Transverse colon (tissue), 4 donors: Measurements from ENCODE around the gene GOLGA6L6. TPM values are rescaled to one million over a fixed set of nuclear protein-coding genes. Genes with fewer than 3 reads are reported as not detected.
"Not testable (repeated sequence)": the region's sequence is repeated elsewhere in the genome, so short reads cannot be mapped to it uniquely, and the experiment has no call there.

ENCODE experiments used
- DNase-seq: peaks from one replicate; pipeline ENCODE4 v3.0.0-alpha.2; 2019
- H3K27ac ChIP-seq, 4 donors: fragments of 200-600 bp; sonication (generic); 2 replicates each; pipeline ENCODE4 v1.5.1; 2016 to 2018; ENCODE audit warnings: inconsistent platforms in 4 of 4
- H3K27me3 ChIP-seq: fragments of 200-600 bp; sonication (generic); 2 replicates; pipeline ENCODE4 v1.5.1; 2017; ENCODE audit warnings: inconsistent platforms
- H3K36me3 ChIP-seq, 4 donors: fragments of 200-600 bp; sonication (generic); 2 replicates each; pipeline ENCODE4 v1.5.1; 2017 to 2019; ENCODE audit warnings: inconsistent platforms in 4 of 4
- H3K4me1 ChIP-seq, 4 donors: fragments of 200-600 bp; sonication (generic); 2 replicates each; pipeline ENCODE4 v1.5.1; 2017 to 2020; ENCODE audit warnings: inconsistent platforms in 4 of 4
- H3K4me3 ChIP-seq, 4 donors: fragments of 200-600 bp; sonication (generic); 1 replicate in 1 of 4; 2 replicates in 3 of 4; pipeline versions ENCODE4 v1.5.1 to v1.6.1; 2017 to 2019; ENCODE audit warnings: inconsistent platforms in 4 of 4
- H3K9me3 ChIP-seq, 2 donors: fragments of 200-600 bp; sonication (generic); 2 replicates each; pipeline ENCODE4 v1.5.1; 2017 to 2019; ENCODE audit warnings: inconsistent platforms in 2 of 2
- WGBS, 2 donors: methylation state at CpG; one replicate each; pipeline ENCODE4 v1.1.5; 2018; ENCODE audit warnings: low coverage in 1 of 2; 5-methylcytosine and 5-hydroxymethylcytosine counted together
- in situ Hi-C, 4 donors: fragments of 200-750 bp; cut with MboI; loops; one replicate each; pipeline versions ENCODE4 v1.15.0 to v1.15.1; 2017; ENCODE audit warnings: low sequenced_read_pairs in 3 of 4, low pct_ligation_motif_present in 1 of 4, low pct_unique_long_range_greater_than_20kb in 1 of 4
- intact Hi-C: fragments of 100-400 bp; cut with DNase I; formaldehyde crosslinking; loops from one replicate; pipeline ENCODE4 v1.15.1; 2023; ENCODE audit warnings: low total_unique reads
- total RNA-seq, 4 donors: library from RNA; depleted of rRNA; stranded (reverse); fragments of >200 nt; gene quantifications; one replicate each; pipeline ENCODE4 v1.1.0, GENCODE V29; 2016

Gene GOLGA6L6, protein sequence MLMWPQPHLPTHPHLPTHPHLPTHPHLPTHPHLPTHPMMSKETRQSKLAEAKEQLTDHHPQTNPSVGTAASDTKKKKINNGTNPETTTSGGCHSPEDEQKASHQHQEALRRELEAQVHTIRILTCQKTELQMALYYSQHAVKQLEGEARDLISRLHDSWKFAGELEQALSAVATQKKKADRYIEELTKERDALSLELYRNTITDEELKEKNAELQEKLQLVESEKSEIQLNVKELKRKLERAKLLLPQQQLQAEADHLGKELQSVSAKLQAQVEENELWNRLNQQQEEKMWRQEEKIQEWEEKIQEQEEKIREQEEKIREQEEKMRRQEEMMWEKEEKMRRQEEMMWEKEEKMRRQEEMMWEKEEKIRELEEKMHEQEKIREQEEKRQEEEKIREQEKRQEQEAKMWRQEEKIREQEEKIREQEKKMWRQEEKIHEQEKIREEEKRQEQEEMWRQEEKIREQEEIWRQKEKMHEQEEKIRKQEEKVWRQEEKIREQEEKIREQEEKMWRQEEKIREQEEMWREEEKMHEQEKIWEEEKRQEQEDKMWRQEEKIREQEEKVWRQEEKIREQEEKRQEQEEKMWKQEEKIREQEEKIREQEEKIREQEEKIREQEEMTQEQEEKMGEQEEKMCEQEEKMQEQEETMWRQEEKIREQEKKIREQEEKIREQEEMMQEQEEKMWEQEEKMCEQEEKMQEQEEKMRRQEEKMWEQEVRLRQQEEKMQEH
- total RNA-seq: not detected

DNA sequence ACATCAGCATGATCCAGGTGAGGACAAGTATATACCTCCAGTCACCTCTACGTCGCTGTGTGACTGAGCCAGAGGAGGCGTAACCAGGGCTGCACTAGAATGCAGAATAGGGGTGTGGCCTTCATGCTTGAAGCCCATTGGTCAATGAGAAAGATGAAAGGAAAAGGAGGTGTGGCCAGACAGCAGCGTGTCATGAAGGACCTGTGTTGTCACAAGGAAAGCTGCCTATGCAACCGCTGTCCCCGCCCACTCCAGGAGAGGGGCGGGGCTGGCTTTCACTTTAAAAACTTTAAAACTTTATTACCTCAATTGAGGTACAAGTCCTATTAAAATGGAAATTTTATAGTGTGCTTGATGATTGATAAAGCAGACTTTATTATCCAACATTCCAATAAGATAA, at the start of gene GOLGA6L6:
Gene GOLGA6L6 (minus strand): TSS at position 101 of the 400 bp plus-strand sequence. CDS start 91 bp downstream, at position 10.
- H3K9me3 ChIP-seq, H3K4me1 ChIP-seq, H3K27me3 ChIP-seq, H3K27ac ChIP-seq, DNase-seq, intact Hi-C loops, H3K36me3 ChIP-seq, H3K4me3 ChIP-seq, in situ Hi-C loops: not testable (repeated sequence)
- WGBS, 2 donors: 85% methylated on average over 4 of the region's 7 CpGs; no CpG with 5 or more reads in 1 of the 2 donors

DNA sequence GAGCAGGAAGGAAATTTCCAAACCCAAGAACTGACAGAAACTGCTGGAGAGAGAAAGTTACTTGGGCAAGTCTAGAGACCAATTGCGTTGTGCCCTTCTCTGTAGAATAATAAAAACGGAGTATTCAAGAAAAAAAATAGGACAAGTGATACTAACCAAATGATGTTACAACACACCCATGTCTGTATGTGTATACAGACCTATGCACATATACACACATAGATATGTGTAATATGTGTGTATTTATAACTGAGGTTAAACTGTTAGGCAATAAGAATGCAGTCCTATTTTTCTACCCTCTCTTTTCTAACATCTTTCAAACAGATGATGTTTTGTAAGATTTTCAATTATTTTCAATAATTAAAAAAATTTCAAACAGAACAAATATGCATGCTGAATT, 48.5 kb upstream of the GOLGA6L6 start:
- intact Hi-C loops, H3K4me3 ChIP-seq, H3K4me1 ChIP-seq, in situ Hi-C loops, H3K27ac ChIP-seq, DNase-seq, H3K36me3 ChIP-seq, H3K9me3 ChIP-seq, H3K27me3 ChIP-seq: not testable (repeated sequence)
- no CpG with 5 or more reads among the region's 2 CpGs for WGBS, 2 donors

DNA sequence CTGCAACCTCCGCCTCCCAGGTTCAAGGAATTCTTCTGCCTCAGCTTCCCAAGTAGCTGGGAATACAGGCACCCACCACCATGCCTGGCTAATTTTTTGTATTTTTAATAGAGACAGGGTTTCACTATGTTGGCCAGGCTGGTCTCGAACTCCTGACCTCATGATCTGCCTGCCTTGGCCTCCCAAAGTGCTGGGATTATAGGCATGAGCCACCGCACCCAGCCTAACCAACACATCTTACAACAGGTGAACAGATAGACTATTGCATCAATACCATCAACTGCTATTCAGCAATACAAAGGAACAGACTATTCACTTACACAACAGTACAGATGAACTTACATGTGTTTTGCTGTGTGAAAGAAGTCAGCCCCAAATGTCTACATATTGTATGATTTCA, 45.2 kb upstream of the GOLGA6L6 start:
- intact Hi-C loops, in situ Hi-C loops, H3K4me1 ChIP-seq, H3K27ac ChIP-seq, H3K27me3 ChIP-seq, H3K36me3 ChIP-seq, H3K4me3 ChIP-seq, H3K9me3 ChIP-seq, DNase-seq: not testable (repeated sequence)
- WGBS, 2 donors: 60% methylated on average over 2 of the region's 3 CpGs; no CpG with 5 or more reads in 1 of the 2 donors

DNA sequence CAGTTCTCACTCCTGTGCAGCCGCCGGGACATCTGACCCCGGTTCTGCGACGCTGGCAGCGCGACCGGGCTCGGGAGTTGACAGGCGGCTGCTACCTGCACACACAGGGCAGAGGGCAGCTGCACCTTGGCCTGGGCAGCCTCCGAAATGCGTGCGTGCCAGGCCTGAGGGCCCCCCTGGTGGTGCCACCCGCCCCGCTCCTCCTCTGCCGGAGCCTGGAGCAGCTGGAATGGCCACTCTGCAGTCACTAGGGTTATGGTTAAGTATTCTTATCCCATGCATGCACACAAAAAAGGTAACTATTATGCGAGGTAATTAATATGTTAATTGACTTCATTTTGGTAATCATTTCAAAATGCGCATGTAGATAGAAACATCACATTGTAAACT, 41.1 kb upstream of the GOLGA6L6 start:
- DNase-seq, H3K9me3 ChIP-seq, H3K27me3 ChIP-seq, intact Hi-C loops, in situ Hi-C loops, H3K4me3 ChIP-seq, H3K27ac ChIP-seq, H3K4me1 ChIP-seq, H3K36me3 ChIP-seq: not testable (repeated sequence)
- WGBS, 2 donors: 64 to 85% methylated on average over 2 to 7 of the region's 18 CpGs

DNA sequence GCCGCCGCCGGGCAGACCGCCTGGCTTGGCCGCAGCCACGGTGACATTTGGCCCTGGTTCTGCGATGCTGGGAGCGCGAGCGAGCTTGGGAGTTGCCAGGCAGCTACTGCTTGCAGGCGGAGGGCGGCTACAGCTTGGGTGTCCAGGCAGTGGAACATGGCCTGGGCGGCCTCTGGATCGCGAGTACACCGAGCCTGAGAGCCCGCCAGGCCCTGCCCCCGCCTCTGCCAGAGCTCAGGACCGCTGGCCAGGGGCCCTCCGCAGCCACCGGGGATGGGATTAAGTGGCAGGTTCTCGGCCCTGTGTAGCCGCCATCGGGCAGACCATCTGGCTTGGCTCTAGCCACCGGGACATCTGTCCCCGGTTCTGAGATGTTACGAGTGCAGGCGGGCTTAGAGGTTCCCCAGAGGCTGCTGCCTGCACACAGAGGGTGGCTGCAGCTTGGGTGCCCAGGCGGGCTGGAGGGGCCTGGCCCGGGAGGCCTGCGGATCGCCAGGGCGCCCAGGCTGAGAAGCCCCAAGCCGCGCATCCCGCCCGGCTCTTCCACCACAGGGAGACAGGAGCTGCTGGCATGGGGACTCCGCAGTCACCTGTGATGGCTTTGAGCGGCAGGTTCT, 40.6 kb upstream of the GOLGA6L6 start:
- H3K27me3 ChIP-seq, DNase-seq, H3K36me3 ChIP-seq, H3K27ac ChIP-seq, H3K4me1 ChIP-seq, intact Hi-C loops, in situ Hi-C loops, H3K4me3 ChIP-seq, H3K9me3 ChIP-seq: not testable (repeated sequence)
- no CpG with 5 or more reads among the region's 39 CpGs for WGBS, 2 donors

DNA sequence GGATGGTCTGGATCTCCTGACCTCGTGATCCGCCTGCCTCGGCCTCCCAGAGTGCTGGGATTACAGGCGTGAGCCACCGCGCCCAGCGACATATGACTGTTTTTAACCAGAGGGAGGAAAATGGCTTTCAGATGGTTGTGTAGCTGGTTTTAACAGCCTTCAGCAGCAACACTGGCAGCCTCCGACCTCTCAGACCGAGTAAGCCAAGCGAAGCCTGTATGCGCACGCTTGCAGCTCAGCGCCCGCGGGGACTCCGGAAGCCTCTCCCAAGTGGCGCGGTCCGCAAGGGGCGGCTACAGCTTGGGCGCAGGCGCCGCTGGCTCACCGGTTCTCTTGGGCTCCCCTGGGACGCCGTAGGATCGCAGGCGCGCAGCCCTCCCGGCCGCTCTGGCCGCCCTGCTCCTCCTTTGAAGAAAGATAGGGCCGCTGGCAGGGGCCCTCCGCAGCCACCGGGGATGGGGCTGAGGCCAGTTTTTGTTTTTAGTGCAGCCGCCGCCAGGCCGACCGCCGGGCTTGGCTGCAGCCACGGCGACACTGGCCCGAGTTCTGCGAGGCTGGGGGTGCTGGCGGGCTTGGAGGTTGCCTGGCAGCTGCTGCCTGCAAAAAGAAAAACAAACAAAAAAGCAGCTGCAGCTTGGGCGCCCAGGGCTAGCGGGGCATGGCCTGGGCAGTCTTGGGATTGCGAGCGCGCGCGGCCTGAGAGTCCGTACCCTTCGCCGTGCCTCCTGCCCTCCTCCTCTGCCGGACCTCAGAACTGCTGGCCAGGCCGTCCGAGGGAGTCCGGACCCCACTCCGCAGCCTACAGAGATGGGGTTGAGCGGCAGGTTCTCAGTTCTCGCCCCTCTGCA, 39.9 kb upstream of the GOLGA6L6 start:
- intact Hi-C loops, H3K27me3 ChIP-seq, H3K4me1 ChIP-seq, H3K27ac ChIP-seq, in situ Hi-C loops, H3K36me3 ChIP-seq, DNase-seq, H3K4me3 ChIP-seq, H3K9me3 ChIP-seq: not testable (repeated sequence)
- 70% methylated on average over 4 of the region's 62 CpGs; no CpG with 5 or more reads in 1 of the 2 donors for WGBS, 2 donors

DNA sequence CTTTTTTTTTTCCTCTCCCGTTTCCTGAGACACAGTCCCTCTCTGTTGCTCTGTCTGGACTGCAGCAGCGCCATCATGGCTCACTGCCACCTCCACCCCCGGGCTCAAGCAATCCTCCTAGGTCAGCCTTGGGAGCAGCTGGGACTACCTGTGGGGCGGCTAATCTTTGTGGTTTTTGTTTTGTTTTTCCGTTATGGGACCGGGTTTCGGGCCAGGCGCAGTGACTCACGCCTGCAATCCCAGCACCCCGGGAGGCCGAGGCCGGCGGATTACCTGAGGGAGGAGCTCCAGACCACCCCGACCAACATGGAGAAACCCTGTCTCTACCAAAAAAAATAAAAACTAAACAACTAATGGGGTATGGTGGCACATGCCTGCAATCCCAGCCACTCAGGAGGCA, 38.1 kb upstream of the GOLGA6L6 start:
- in situ Hi-C loops, intact Hi-C loops, DNase-seq: not testable (repeated sequence)

DNA sequence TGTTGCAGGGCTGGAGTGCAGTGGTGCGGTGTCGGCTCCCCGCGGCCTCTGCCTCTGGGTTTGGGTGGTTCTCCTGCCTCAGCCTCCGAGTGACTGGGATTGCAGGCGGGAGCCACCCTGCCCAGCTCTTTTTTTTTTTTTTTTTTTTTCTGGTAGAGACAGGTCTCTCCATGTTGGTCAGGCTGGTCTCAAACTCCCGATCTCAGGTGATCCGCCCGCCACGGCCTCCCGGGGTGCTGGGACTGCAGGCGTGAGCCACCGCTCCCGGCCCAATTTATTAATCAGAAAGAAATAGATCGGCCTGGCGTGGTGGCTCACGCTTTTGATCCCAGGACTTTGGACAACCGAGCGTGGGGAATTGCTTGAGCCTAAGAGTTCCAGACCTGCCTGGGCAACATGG, 9.7 kb upstream of the GOLGA6L6 start:
- DNase-seq, intact Hi-C loops, H3K9me3 ChIP-seq, H3K36me3 ChIP-seq, in situ Hi-C loops, H3K27me3 ChIP-seq, H3K4me1 ChIP-seq, H3K27ac ChIP-seq, H3K4me3 ChIP-seq: not testable (repeated sequence)
- WGBS, 2 donors: 100% methylated on average over 1 to 3 of the region's 19 CpGs

More for the DNA sequence above, 38.1 kb upstream of the GOLGA6L6 start:
- H3K4me1 ChIP-seq, H3K27me3 ChIP-seq, H3K36me3 ChIP-seq, H3K27ac ChIP-seq, H3K4me3 ChIP-seq, H3K9me3 ChIP-seq: not testable (repeated sequence)
- no CpG with 5 or more reads among the region's 14 CpGs for WGBS, 2 donors

DNA sequence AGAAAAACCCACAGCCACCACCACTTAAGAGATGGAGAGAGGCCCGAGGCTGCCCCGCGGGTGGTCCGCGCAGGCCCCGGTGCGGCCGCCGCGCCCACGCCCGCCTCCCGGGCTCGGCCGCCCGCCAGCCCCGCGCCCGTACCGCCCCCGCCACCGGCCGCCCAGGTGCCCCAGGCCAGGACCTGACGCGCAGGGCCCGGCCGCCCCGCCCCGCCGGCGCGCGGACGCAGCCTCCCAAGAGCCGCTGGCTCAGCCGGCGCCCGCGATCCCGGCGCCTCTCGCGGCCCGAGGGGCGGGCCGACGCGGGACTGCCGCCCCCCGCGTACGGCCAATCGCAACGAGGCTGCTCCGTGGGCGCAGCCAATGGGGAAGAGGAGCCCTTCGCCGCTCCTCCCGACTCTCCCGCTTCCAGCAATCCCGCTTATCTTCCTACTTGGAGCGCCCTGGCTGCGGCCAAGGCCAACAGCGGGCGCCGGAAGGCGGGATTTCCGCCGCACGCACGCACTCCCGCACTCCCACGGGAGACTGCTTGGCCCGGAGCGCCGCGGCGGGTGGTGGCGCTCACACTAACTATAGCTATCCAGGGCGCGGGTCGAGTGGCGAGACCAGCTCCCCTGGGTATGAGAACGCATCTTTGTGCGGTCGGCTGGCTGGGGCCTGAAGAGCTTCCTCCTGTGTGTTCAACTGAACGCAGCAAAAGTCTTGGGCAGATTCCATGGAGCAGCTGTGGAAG, 35.5 kb downstream of the GOLGA6L6 start:
- DNase-seq, H3K36me3 ChIP-seq, H3K27me3 ChIP-seq, H3K4me3 ChIP-seq, H3K9me3 ChIP-seq, H3K27ac ChIP-seq, intact Hi-C loops, H3K4me1 ChIP-seq, in situ Hi-C loops: not testable (repeated sequence)
- WGBS, 2 donors: no CpG with 5 or more reads among the region's 87 CpGs
